Coronary artery (tissue), 2 donors: ENCODE measurements around the gene KRT35.

ENCODE experiments used
- DNase-seq: peaks from one replicate; pipeline ENCODE4 v3.0.0-alpha.2; 2017; ENCODE audit warnings: low spot score
- H3K27ac ChIP-seq, 2 donors: fragments of 200-600 bp; sonication (generic); one replicate each; pipeline ENCODE4 v1.5.1; 2016 to 2019
- H3K4me3 ChIP-seq: fragments of 200-600 bp; sonication (generic); 2 replicates; pipeline ENCODE4 v1.5.1; 2016; ENCODE audit warnings: mild to moderate bottlenecking, moderate library complexity
- TF ChIP-seq, protein P1 (sequence below): fragments of 200-600 bp; sonication (generic); IDR thresholded peaks from one replicate; pipeline ENCODE4 v1.5.1; 2019; ENCODE audit warnings: antibody characterized with exemption

The KRT35 gene

GRCh38 chr17:41518789-41519449 is 38.0 kb upstream of the KRT35 start, which contains the start of gene KRT15:
TSS of gene KRT15 (minus strand) at chr17:41518890. CDS start at chr17:41518827, 63 bp downstream.
- TF ChIP-seq, protein P1, sequence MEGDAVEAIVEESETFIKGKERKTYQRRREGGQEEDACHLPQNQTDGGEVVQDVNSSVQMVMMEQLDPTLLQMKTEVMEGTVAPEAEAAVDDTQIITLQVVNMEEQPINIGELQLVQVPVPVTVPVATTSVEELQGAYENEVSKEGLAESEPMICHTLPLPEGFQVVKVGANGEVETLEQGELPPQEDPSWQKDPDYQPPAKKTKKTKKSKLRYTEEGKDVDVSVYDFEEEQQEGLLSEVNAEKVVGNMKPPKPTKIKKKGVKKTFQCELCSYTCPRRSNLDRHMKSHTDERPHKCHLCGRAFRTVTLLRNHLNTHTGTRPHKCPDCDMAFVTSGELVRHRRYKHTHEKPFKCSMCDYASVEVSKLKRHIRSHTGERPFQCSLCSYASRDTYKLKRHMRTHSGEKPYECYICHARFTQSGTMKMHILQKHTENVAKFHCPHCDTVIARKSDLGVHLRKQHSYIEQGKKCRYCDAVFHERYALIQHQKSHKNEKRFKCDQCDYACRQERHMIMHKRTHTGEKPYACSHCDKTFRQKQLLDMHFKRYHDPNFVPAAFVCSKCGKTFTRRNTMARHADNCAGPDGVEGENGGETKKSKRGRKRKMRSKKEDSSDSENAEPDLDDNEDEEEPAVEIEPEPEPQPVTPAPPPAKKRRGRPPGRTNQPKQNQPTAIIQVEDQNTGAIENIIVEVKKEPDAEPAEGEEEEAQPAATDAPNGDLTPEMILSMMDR: no peak
- DNase-seq: no peak
- no peak within 1 kb of the TSS for H3K4me3 ChIP-seq
- H3K27ac ChIP-seq: no peak within 1 kb of the TSS

DNA sequence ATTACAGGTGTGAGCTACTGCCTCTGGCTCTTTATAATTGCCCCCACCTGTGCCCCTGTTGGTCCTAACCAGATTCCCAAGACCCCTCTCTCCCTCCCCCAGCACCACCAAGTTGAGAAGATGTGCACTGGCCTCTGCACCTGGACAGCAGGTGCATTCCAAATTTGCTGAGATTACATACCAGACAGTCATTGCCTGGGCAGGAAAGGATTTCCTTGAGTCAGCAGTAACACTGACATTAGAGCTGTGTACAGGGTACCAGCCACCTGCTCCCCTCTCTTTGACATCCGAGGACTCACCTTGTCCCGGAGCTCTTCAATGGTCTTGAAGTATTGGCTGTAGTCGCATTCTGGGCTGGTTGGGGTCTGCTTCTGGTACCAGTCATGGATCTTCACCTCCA is 37.1 kb upstream of the KRT35 start:
- no peak overlapping the region for H3K27ac ChIP-seq
- H3K4me3 ChIP-seq: no peak overlapping the region
- TF ChIP-seq, protein P1: no peak
- DNase-seq: no peak

- TF ChIP-seq, protein P1: no peak
- DNase-seq: no peak
- Histone ChIP-seq H3K4me3 (no peak overlapping the region), H3K27ac (no peak overlapping the region)
Observed at GRCh38 chr17:41516830-41517283, 35.9 kb upstream of the KRT35 start.

GRCh38 chr17:41516147-41516829 is 35.3 kb upstream of the KRT35 start:
- TF ChIP-seq, protein P1: no peak
- Histone ChIP-seq H3K4me3 (no peak overlapping the region), H3K27ac (no peak overlapping the region)
- DNase-seq: no peak

- H3K4me3 ChIP-seq: no peak overlapping the region
- H3K27ac ChIP-seq: no peak overlapping the region
- DNase-seq: no peak
- TF ChIP-seq, protein P1: no peak
Observed at GRCh38 chr17:41513168-41513547, 32.2 kb upstream of the KRT35 start.

DNA sequence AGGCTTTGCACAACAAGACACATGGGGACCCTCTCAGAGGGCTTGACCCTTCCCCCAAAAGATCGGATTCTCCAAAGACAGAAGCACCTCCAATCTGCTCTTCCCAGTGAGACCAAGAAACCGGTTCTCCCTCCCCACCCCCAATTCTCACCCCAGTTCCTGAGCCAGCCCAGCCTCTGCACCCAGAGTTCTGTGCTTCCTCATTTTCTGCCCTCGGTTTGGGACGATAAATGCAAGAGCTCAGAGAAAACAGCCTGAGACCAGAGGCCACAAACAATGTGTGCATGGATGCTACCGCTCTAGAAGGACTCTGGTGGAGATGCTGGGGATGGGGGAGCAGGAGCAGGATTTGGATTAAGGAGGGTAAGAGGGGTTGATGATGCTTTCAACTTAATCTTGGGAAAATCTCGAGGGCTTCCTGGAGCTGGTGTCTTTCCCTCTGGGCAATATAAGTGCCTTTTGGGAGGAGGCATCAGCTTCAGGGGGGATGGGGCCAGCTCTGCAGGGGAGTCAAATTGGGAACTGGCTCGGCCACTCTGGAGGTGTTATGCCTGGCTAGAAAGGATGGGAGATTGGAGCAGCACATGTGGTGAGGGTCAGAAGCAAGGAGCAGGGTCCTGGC is 31.7 kb upstream of the KRT35 start:
- no peak overlapping the region for H3K27ac ChIP-seq
- TF ChIP-seq, protein P1: no peak
- H3K4me3 ChIP-seq: no peak overlapping the region
- no peak for DNase-seq
